Endothelial cell of umbilical vein (primary cell): ENCODE measurements around the gene KDM4E. TPM values are rescaled to one million over a fixed set of nuclear protein-coding genes. Genes with fewer than 3 reads are reported as not detected.

Experiments
- BruUV-seq: library from RNA; stranded (reverse); fragments of 400-500 nt; replicated peaks from 2 replicates; lab custom pipeline; 2021; lab: Mats Ljungman, UMichigan
- CTCF ChIA-PET: fragments of 300-600, 350-600 bp; sonication (Branson Sonifier 250); formaldehyde crosslinking; loops from one replicate; lab custom pipeline; 2021; ENCODE audit warnings: antibody characterized with exemption, inconsistent platforms; lab: Charles Lee
- POLR2A ChIA-PET: fragments of 300-600, 350-600 bp; sonication (Branson Sonifier 250); formaldehyde crosslinking; loops from one replicate; lab custom pipeline; 2021; ENCODE audit warnings: antibody characterized with exemption, inconsistent platforms; lab: Charles Lee
- DNase-seq: peaks from one replicate; pipeline ENCODE4 v3.0.0-alpha.2; 2011; ENCODE audit warnings: low read depth, low spot score
- FAIRE-seq: peaks from 2 replicates; lab custom pipeline; 2011; peaks lifted over from hg19 to GRCh38; lab: Jason Lieb, UNC
- H2AFZ ChIP-seq: 2 replicates; pipeline ENCODE4 v1.6.0; 2012; ENCODE audit warnings: low read depth, low read length, control low read depth, inconsistent platforms
- H3K27ac ChIP-seq: 2 replicates; pipeline ENCODE4 v1.5.1; 2011; ENCODE audit warnings: low read depth, mild to moderate bottlenecking, control low read depth, low read length, moderate library complexity; ENCODE audit not compliant: insufficient read depth
- H3K27me3 ChIP-seq, 2 experiments: 2 replicates each; pipeline versions ENCODE4 v1.6.0 to v1.6.1; 2011; ENCODE audit warnings: low read length in 2 of 2, mixed read lengths in 1 of 2; ENCODE audit not compliant: control insufficient read depth in 2 of 2, insufficient read depth in 2 of 2
- H3K36me3 ChIP-seq, 2 experiments: 2 replicates in 1 of 2; 3 replicates in 1 of 2; pipeline ENCODE4 v1.5.1; 2011; ENCODE audit warnings: low read length in 2 of 2, mild to moderate bottlenecking in 1 of 2, moderate library complexity in 1 of 2; ENCODE audit not compliant: control insufficient read depth in 2 of 2, insufficient read depth in 2 of 2; ENCODE audit errors: extremely low read depth in 1 of 2
- H3K4me1 ChIP-seq: 3 replicates; pipeline ENCODE4 v1.5.1; 2011; ENCODE audit warnings: mild to moderate bottlenecking, low read length; ENCODE audit not compliant: control insufficient read depth, insufficient read depth; ENCODE audit errors: extremely low read depth
- H3K4me2 ChIP-seq: 2 replicates; pipeline ENCODE4 v1.6.1; 2011; ENCODE audit warnings: low read length, control low read depth, mixed read lengths; ENCODE audit not compliant: insufficient read depth
- H3K4me3 ChIP-seq, 3 experiments: fragments of 200-600 bp in 1 of 3; sonication (generic), shearing (Covaris generic) in 1 of 3; replicated peaks in 1 of 3; 2 replicates each; pipeline ENCODE4 v1.5.1; 2011 to 2016; ENCODE audit warnings: control low read depth in 3 of 3, low read length in 3 of 3, mild to moderate bottlenecking in 2 of 3, inconsistent platforms in 1 of 3, low read depth in 1 of 3, moderate library complexity in 1 of 3; ENCODE audit not compliant: insufficient read depth in 1 of 3
- H3K79me2 ChIP-seq: 2 replicates; pipeline ENCODE4 v1.6.0; 2012; ENCODE audit warnings: low read length, inconsistent platforms; ENCODE audit not compliant: control insufficient read depth, insufficient read depth
- H3K9ac ChIP-seq: replicated peaks from 2 replicates; pipeline ENCODE3; 2011; ENCODE audit warnings: low read length, control low read depth; ENCODE audit not compliant: insufficient read depth; ENCODE audit errors: extremely low read depth
- H3K9me1 ChIP-seq: replicated peaks from 3 replicates; pipeline ENCODE4 v1.6.0; 2011; ENCODE audit warnings: mild to moderate bottlenecking, low read length; ENCODE audit not compliant: control insufficient read depth, insufficient read depth; ENCODE audit errors: extremely low read depth
- H3K9me3 ChIP-seq: replicated peaks from 2 replicates; pipeline ENCODE4 v1.5.1; 2012; ENCODE audit warnings: low read length, inconsistent platforms; ENCODE audit not compliant: control insufficient read depth, insufficient read depth
- H4K20me1 ChIP-seq: replicated peaks from 2 replicates; pipeline ENCODE3; 2011; ENCODE audit warnings: mild to moderate bottlenecking, low read length; ENCODE audit not compliant: control insufficient read depth, insufficient read depth; ENCODE audit errors: extremely low read depth
- CTCF ChIP-seq, 2 donors: IDR thresholded peaks; 1 replicate in 1 of 2; 2 replicates in 1 of 2; pipeline ENCODE4 v1.5.1; 2011; ENCODE audit warnings: low read length in 2 of 2, mild to moderate bottlenecking in 2 of 2, moderate library complexity in 2 of 2, control low read depth in 1 of 2, inconsistent platforms in 1 of 2, low read depth in 1 of 2; ENCODE audit not compliant: insufficient read depth in 1 of 2; ENCODE audit errors: extremely low read depth in 1 of 2
- EZH2 ChIP-seq: IDR thresholded peaks from 2 replicates; pipeline ENCODE4 v1.6.1; 2012; ENCODE audit warnings: borderline replicate concordance, low read depth, mild to moderate bottlenecking, moderate library complexity, low read length, inconsistent platforms; ENCODE audit not compliant: severe bottlenecking
- FOS ChIP-seq: IDR thresholded peaks from 2 replicates; pipeline ENCODE4 v1.6.1; 2011; ENCODE audit warnings: mild to moderate bottlenecking, low read length, moderate library complexity, borderline replicate concordance; ENCODE audit not compliant: insufficient read depth
- GATA2 ChIP-seq: IDR thresholded peaks from 2 replicates; pipeline ENCODE4 v1.7.0; 2011; ENCODE audit warnings: low read depth, mild to moderate bottlenecking, moderate library complexity, mixed read lengths, low read length; ENCODE audit not compliant: insufficient read length, insufficient read depth
- JUN ChIP-seq: IDR thresholded peaks from 2 replicates; pipeline ENCODE4 v1.6.1; 2011; ENCODE audit warnings: borderline replicate concordance, low read depth; ENCODE audit not compliant: insufficient read length, insufficient read depth
- MAX ChIP-seq: IDR thresholded peaks from 2 replicates; pipeline ENCODE4 v1.6.1; 2011; ENCODE audit not compliant: insufficient read depth, insufficient read length
- MYC ChIP-seq: IDR thresholded peaks from one replicate; pipeline ENCODE4 v1.6.1; 2011; ENCODE audit warnings: mild to moderate bottlenecking, low read depth, low read length
- POLR2A ChIP-seq: IDR thresholded peaks from 2 replicates; pipeline ENCODE4 v1.6.1; 2012; ENCODE audit warnings: low read depth, mild to moderate bottlenecking, control low read depth, low read length
- POLR2AphosphoS5 ChIP-seq: IDR thresholded peaks from 2 replicates; pipeline ENCODE4 v1.6.1; 2012; ENCODE audit warnings: low read depth, mild to moderate bottlenecking, control low read depth, low read length, moderate library complexity; ENCODE audit not compliant: insufficient read depth
- dilution Hi-C: fragments of 300-500 bp; cut with MboI; formaldehyde crosslinking; loops from one replicate; pipeline ENCODE4 v1.15.0; 2019; ENCODE audit warnings: low sequenced_read_pairs; ENCODE audit not compliant: extremely low pct_ligation_motif_present
- intact Hi-C: fragments of 100-400 bp; cut with micrococcal nuclease; formaldehyde crosslinking; loops from one replicate; pipeline ENCODE4 v1.10.0; 2022
- polyA plus RNA-seq, 4 experiments: library from polyadenylated mRNA; depleted of rRNA in 3 of 4; stranded (reverse) in 3 of 4; unstranded in 1 of 4; fragments of >200 nt; gene quantifications; 2 replicates each; pipeline versions ENCODE4 v1.2.1 to v1.2.3, GENCODE V29; 2011 to 2012; ENCODE audit warnings: missing spikeins in 1 of 4
- total RNA-seq: library from RNA; stranded (reverse); gene quantifications from 2 replicates; pipeline ENCODE4 v1.2.3, GENCODE V29; 2021

KDM4E gene
- total and polyA plus RNA-seq, 2 donors (not counting 3 experiments of a cell fraction or from before 2014, with no cell fraction given) = not detected

DNA sequence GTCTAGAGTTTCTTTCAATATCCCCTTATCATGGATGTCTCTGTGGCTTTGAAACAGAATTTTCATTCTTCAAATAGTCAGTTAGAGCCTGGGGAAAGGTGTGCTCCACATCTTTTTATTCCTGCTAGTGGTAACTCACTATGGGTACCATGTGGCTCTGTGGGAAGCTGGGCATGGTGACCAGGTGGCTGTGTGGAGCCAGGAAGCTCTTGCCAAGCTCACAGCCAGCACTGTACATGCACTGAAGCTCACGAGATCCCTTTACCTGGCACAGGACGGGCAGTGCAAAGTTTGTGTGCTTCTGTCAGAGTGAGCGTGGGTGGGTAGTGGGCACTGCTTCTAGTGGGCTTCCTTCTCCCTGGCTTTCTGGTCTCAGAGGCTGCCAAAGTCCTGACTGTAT, 17.8 kb downstream of the KDM4E start:
- ChIA-PET POLR2A (no interaction called here), CTCF (interaction anchor here (1.0 kb wide), 1 partner anchor 24 kb away, joined by 3 read pairs; the partner anchor contains the start of gene SRSF8)
- H3K4me2 ChIP-seq = no peak overlapping the region
- no peak overlapping the region for H3K9ac ChIP-seq
- intact Hi-C loops (no loop called here), dilution Hi-C loops (no loop called here)
- no peak overlapping the region for H3K27ac ChIP-seq
- no peaks in the 10 kb centered on the region for H3K9me1 ChIP-seq
- DNase-seq = no peak
- no peak for FAIRE-seq
- TF ChIP-seq JUN (no peak), MAX (no peak), FOS (no peak), CTCF (IDR thresholded peaks at IDR 0.05; ENCODE audit: extremely low read depth in 1 of 2, insufficient read depth in 1 of 2, low read depth in 1 of 2, low read length in 2 of 2) (no peak), GATA2 (no peak), POLR2AphosphoS5 (no peak), EZH2 (no peak), POLR2A (no peak), MYC (no peak)
- H2AFZ ChIP-seq = no peak overlapping the region
- H3K36me3 ChIP-seq = no peaks in the 10 kb centered on the region
- H3K79me2 ChIP-seq = no peaks in the 10 kb centered on the region
- H3K4me1 ChIP-seq = no peaks in the 10 kb centered on the region
- H3K9me3 ChIP-seq = no peaks in the 10 kb centered on the region
- no peak overlapping the region for H3K4me3 ChIP-seq
- peaks cover 13 to 35% of the 10 kb centered on the region in 2 experiments for H3K27me3 ChIP-seq
- no TSS peak for BruUV-seq
- no peaks in the 10 kb centered on the region for H4K20me1 ChIP-seq
